ENCODE data around the gene SMIM27.
A peak's percentile ranks its signal among the peaks of the same experiment; 100 is the strongest.
"Not testable (repeated sequence)": the region's sequence is repeated elsewhere in the genome, so short reads cannot be mapped to it uniquely, and the experiment has no call there.

SMIM27 gene, protein sequence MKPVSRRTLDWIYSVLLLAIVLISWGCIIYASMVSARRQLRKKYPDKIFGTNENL

DNA sequence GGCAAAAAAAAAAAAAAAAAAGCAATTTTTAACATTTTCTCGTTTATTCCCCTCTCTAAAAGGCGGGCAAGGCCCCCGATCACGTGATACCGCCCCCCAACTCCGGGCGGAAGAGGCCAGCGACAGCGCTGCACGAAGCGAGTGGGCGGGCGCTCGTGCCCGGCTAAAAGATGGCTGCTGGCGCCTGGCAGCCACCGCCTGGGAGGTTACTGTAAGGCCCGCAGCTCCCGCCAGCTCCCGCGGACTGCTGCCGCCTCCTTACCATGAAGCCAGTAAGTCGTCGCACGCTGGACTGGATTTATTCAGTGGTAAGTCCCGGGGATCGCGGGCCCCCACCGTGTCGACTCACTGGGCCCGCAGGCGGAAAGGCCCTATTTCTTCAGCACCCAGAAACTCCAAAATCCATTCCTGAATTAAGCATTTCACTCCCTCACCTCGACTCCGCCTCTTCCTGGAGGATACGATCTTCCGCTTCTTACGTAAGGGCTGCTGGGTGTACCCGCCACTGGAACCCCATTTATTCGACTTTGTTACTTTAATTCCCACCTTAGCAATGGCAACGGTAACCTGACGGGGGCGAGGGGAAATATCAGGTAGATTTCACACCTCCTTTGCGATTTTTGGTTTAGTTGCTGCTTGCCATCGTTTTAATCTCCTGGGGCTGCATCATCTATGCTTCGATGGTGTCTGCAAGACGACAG is at the start of gene SMIM27, which contains the start of gene TOPORS:
TSS of gene SMIM27 (plus strand) at position 156 of the 701 bp plus-strand sequence. CDS start at position 264, 108 bp downstream.
TSS of gene TOPORS (minus strand) at position 415 of the 701 bp plus-strand sequence. CDS start at position 265, 150 bp downstream.
- peak within 1 kb of the TSS; percentile 63 for H3K4me3 ChIP-seq (ENCODE audit: low read length)
- TF ChIP-seq, protein P1, sequence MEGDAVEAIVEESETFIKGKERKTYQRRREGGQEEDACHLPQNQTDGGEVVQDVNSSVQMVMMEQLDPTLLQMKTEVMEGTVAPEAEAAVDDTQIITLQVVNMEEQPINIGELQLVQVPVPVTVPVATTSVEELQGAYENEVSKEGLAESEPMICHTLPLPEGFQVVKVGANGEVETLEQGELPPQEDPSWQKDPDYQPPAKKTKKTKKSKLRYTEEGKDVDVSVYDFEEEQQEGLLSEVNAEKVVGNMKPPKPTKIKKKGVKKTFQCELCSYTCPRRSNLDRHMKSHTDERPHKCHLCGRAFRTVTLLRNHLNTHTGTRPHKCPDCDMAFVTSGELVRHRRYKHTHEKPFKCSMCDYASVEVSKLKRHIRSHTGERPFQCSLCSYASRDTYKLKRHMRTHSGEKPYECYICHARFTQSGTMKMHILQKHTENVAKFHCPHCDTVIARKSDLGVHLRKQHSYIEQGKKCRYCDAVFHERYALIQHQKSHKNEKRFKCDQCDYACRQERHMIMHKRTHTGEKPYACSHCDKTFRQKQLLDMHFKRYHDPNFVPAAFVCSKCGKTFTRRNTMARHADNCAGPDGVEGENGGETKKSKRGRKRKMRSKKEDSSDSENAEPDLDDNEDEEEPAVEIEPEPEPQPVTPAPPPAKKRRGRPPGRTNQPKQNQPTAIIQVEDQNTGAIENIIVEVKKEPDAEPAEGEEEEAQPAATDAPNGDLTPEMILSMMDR (IDR thresholded peaks at IDR 0.05; ENCODE audit: insufficient read depth, low read depth, low read length, missing control alignments): no peak
- peak; percentile 91 for DNase-seq (ENCODE audit: low read depth)

DNA sequence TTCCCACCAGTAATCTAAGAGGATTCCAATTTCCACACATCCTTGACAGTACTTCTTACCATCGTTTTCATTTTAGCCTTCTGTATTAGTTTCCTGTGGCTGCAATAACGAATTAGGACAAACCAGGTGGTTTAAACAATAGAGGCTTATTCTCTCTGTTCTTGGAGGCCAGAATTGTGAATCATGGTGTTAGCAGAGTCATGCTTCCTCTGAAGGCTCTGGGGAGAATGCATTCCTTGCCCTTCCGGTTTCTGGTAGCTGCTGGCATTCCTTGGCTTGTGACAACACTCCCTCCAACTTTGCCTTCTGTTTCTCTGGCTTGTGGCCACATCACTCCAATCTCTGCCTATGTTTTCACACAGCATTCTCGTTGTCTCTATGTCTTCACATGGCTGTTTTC is 49.7 kb upstream of the SMIM27 start:
- H3K4me3 ChIP-seq (ENCODE audit: low read length): no peak overlapping the region
- TF ChIP-seq, protein P1 (IDR thresholded peaks at IDR 0.05; ENCODE audit: insufficient read depth, low read depth, low read length, missing control alignments): no peak
- peak; percentile 86 for DNase-seq (ENCODE audit: low read depth)

DNA sequence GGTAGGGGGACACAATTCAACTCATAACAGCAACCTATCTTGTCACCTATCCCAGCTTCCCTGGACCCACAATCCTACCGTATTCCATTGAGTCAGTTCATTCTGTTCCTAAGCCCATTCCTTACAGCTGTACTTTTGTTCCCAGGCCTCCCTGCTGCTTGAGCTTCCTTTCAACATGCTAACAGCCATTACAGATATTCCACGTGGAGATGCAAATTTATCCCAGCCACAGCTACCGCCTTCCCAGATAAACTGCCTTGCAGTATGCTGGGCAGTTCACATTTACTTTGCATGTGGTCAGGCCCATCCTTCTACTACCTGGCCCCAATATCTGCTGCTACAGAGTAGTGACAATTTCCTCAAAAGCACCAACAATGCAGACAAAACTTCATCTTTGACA is 49.1 kb upstream of the SMIM27 start:
- TF ChIP-seq, protein P1 (IDR thresholded peaks at IDR 0.05; ENCODE audit: insufficient read depth, low read depth, low read length, missing control alignments): no peak
- H3K4me3 ChIP-seq (ENCODE audit: low read length): no peak overlapping the region
- DNase-seq (ENCODE audit: low read depth): no peak

DNA sequence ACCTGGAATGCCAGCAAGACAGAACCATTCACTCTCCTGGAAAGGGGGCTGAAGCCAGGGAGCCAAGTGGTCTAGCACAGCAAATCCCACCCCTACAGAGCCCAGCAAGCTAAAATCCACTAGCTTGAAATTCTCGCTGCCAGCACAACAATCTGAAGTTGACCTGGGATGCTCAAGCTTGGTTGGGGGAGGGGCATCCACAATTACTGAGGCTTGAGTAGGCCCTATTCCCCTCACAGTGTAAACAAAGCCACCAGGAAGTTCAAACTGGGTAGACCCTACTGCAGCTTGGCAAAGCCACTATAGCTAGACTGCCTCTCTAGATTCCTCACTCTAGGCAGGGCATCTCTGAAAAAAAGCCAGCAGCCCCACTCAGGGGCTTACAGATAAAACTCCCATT is 43.4 kb upstream of the SMIM27 start:
- no peak for DNase-seq (ENCODE audit: low read depth)
- TF ChIP-seq, protein P1 (IDR thresholded peaks at IDR 0.05; ENCODE audit: insufficient read depth, low read depth, low read length, missing control alignments): no peak
- H3K4me3 ChIP-seq (ENCODE audit: low read length): no peak overlapping the region

DNA sequence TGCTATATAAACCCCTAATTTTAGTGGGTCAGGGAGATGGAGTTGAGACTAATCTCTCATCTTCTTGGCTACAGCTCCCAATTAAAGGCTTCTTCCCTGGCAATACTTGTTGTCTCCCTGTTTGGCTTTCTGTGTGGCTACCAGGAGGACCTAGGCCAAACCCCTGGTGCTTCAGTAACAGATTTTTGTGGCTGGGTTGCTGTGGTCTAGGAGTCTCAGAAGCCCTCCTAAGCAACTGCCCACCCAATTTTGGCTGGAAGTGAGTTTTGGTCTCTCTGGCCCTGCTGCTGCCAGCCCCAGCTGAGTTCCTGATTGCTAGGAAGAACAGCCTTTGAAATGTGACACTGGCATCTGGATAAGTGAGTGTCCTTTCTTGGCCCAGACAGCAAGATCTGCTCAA is 35.9 kb upstream of the SMIM27 start:
- no peak for DNase-seq (ENCODE audit: low read depth)
- H3K4me3 ChIP-seq (ENCODE audit: low read length): no peak overlapping the region
- TF ChIP-seq, protein P1 (IDR thresholded peaks at IDR 0.05; ENCODE audit: insufficient read depth, low read depth, low read length, missing control alignments): no peak

DNA sequence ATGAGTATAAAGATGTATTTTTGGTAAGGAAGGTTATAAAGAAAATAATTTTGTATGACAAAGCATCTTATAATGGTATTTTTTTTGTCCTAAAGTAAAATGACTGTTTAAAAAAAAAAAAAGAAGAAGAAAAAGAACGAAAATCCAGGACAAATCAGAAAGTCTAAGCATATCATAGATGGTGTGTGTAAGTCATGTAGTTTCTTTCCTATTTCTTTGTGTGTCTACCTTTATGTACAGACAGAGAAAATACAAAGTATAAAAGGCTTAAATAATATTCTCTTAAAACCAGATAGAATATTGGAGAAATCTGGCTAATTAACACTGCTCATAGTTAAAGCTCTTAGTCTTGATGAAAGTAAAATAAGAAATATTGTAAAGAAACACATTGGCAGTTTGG is 33.9 kb upstream of the SMIM27 start:
- no peak for DNase-seq (ENCODE audit: low read depth)
- TF ChIP-seq, protein P1 (IDR thresholded peaks at IDR 0.05; ENCODE audit: insufficient read depth, low read depth, low read length, missing control alignments): no peak

DNA sequence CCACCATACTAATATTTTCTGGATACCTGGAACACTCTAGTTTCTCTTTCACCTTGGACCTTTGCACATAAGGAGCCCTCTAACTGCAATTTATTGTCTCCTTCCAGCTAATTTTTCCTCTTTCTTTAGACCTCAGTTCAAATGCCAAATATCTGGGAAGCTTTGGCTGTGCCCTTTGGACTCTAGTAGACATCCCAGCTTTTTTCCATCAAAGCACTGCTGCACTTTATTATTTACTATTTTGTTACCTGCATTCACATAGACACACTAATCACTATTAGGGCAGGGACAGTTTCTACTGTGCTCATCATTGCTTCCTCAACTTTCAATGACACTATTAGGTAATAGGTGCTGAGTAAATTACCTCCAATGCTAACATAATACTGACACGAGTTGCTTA is 28.2 kb upstream of the SMIM27 start:
- no peak for DNase-seq (ENCODE audit: low read depth)
- H3K4me3 ChIP-seq (ENCODE audit: low read length): no peak overlapping the region

More for the DNA sequence above, 33.9 kb upstream of the SMIM27 start:
- H3K4me3 ChIP-seq (ENCODE audit: low read length): no peak overlapping the region

DNA sequence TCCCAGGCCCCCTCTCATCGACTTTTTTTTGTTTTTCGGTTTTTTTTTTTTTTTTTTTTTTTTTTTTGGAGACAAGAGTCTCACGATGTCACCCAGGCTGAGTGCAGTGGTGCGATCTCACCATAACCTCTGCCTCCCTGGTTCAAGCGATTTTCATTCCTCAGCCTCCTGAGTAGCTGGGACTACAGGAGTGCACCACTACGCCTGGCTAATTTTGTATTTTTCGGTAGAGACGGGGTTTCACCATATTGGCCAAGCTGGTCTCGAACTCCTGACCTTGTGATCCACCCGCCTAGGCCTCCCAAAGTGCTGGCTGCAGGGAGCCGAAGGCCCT is 27.6 kb upstream of the SMIM27 start:
- not testable (repeated sequence) for H3K4me3 ChIP-seq (ENCODE audit: low read length); DNase-seq (ENCODE audit: low read depth)

More for the DNA sequence above, 28.2 kb upstream of the SMIM27 start:
- TF ChIP-seq, protein P1 (IDR thresholded peaks at IDR 0.05; ENCODE audit: insufficient read depth, low read depth, low read length, missing control alignments): no peak

Data from epithelial cell of esophagus (primary cell).